ENCODE measurements around the gene CCDC157. TPM values are rescaled to one million over a fixed set of nuclear protein-coding genes. Genes with fewer than 3 reads are reported as not detected.
"Not testable (repeated sequence)": the region's sequence is repeated elsewhere in the genome, so short reads cannot be mapped to it uniquely, and the experiment has no call there.

CCDC157 gene
- total and polyA plus RNA-seq, 2 of the 4 experiments (the other 2 are of a cell fraction), result 0.90 to 2.2 TPM

DNA sequence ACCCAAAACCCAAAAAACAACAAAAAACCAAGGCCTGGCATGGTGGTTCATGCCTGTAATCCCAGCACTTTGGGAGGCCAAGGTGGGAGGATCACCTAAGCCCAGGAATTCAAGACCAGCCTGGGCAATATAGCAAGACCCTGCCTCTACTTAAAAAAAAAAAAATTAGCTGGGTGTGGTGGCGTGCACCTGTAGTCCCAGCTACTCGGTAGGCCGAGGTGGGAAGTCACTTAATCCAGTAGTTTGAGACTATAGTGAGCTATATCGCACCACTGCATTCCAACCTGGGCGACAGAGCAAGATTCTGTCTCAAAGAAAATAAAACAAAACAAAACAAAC is 45.9 kb downstream of the CCDC157 start:
- BruUV-seq (replicated peaks); H3K23ac ChIP-seq (ENCODE audit: low read depth, low read length); H3K14ac ChIP-seq (replicated peaks; ENCODE audit: low read depth, low read length); H2AFZ ChIP-seq (replicated peaks; ENCODE audit: low read length, poor library complexity); H3K4ac ChIP-seq (ENCODE audit: low read depth, low read length); H3K4me2 ChIP-seq (ENCODE audit: low read depth, low read length); H2BK15ac ChIP-seq (ENCODE audit: low read depth, low read length); H3K4me3 ChIP-seq (ENCODE audit: insufficient read depth, low read depth, low read length); H3K56ac ChIP-seq (ENCODE audit: extremely low read depth, insufficient read depth, low read length); H2AK5ac ChIP-seq (ENCODE audit: low read depth, low read length); intact Hi-C loops (cut with micrococcal nuclease); H4K5ac ChIP-seq (ENCODE audit: low read depth, low read length); ATAC-seq (ENCODE audit: low read depth); H2BK120ac ChIP-seq (ENCODE audit: low read depth, low read length); H3K18ac ChIP-seq (ENCODE audit: low read depth, low read length); dilution Hi-C loops (cut with HindIII; ENCODE audit: low sequenced_read_pairs, unreplicated experiment); H4K8ac ChIP-seq (ENCODE audit: low read depth in 2 of 2, low read length in 2 of 2); H4K91ac ChIP-seq (ENCODE audit: insufficient read depth, low read depth, low read length); POLR2A ChIA-PET (ENCODE audit: unreplicated experiment); H2AK9ac ChIP-seq (replicated peaks; ENCODE audit: low read depth, low read length, poor library complexity); DNase-seq; H3K9ac ChIP-seq (ENCODE audit: low read depth, low read length); H2BK5ac ChIP-seq (ENCODE audit: low read depth, low read length, poor library complexity, severe bottlenecking); H2BK20ac ChIP-seq (ENCODE audit: low read depth, low read length); H3K27ac ChIP-seq (ENCODE audit: insufficient read depth, low read length); H3K9me3 ChIP-seq (ENCODE audit: control insufficient read depth, insufficient read depth, low read length); in situ Hi-C loops (cut with MboI; ENCODE audit: low sequenced_read_pairs); H3K27me3 ChIP-seq (ENCODE audit: control insufficient read depth, insufficient read depth, low read length): not testable (repeated sequence)
- peaks cover 12% of the 10 kb centered on the region for H3K4me1 ChIP-seq (ENCODE audit: control insufficient read depth, insufficient read depth, low read length)
- CTCF ChIA-PET, result interaction anchor here (0.8 kb wide), 1 partner anchor 23 kb away, joined by 4 read pairs; the partner anchor contains the start of gene MTFP1
- peaks cover 15% of the 10 kb centered on the region for H3K36me3 ChIP-seq (ENCODE audit: control insufficient read depth, insufficient read depth, low read length)
- peaks cover 18% of the 10 kb centered on the region for H4K20me1 ChIP-seq (ENCODE audit: insufficient read depth, low read length)
- WGBS, 2 experiments (ENCODE audit: extremely low coverage in 2 of 2, insufficient read length in 1 of 2), result no CpG with 5 or more reads among the region's 5 CpGs
- H3K9me1 ChIP-seq (ENCODE audit: insufficient read depth, low read length), result peaks cover 15% of the 10 kb centered on the region
- peaks cover 33 to 58% of the 10 kb centered on the region in 2 experiments for H3K79me1 ChIP-seq (ENCODE audit: low read depth in 1 of 2, low read length in 2 of 2)

Data from IMR-90 (cell line).